ENCODE data around the gene NTRK2.

- TF ChIP-seq CTCF (IDR thresholded peaks at IDR 0.05) = no peak
- no peak for TF ChIP-seq POLR2A (IDR thresholded peaks at IDR 0.05)
- TF ChIP-seq POLR2AphosphoS5 (IDR thresholded peaks at IDR 0.05; ENCODE audit: insufficient read depth in 1 of 2, low read depth in 1 of 2) = no peak
Observed at GRCh38 chr9:85024374-85024773, 354.8 kb downstream of the NTRK2 start.

All from vagina (tissue), 2 donors.